Chondrocyte (in vitro differentiated cells): ENCODE measurements around the gene IGF2BP3. TPM values are rescaled to one million over a fixed set of nuclear protein-coding genes. Genes with fewer than 3 reads are reported as not detected.
A peak's percentile ranks its signal among the peaks of the same experiment; 100 is the strongest.
"Not testable (repeated sequence)": the region's sequence is repeated elsewhere in the genome, so short reads cannot be mapped to it uniquely, and the experiment has no call there.

Experiments
- DNase-seq: peaks from one replicate; pipeline ENCODE4 v3.0.0; 2021; ENCODE audit warnings: mixed read lengths, low spot score
- H3K27ac Mint-ChIP-seq: one replicate; pipeline ENCODE4 v1.8.0; 2021; ENCODE audit warnings: mild to moderate bottlenecking, moderate library complexity, mixed read lengths; ENCODE audit not compliant: unreplicated experiment
- H3K27me3 Mint-ChIP-seq: 2 replicates; pipeline ENCODE4 v1.8.0; 2021; ENCODE audit warnings: low read depth, mixed read lengths
- H3K36me3 Mint-ChIP-seq: 2 replicates; pipeline ENCODE4 v1.8.0; 2021; ENCODE audit warnings: low read depth, mixed read lengths
- H3K4me1 Mint-ChIP-seq: 2 replicates; pipeline ENCODE4 v1.8.0; 2021; ENCODE audit warnings: low read depth, mild to moderate bottlenecking, mixed read lengths
- H3K4me3 Mint-ChIP-seq: one replicate; pipeline ENCODE4 v1.8.0; 2021; ENCODE audit warnings: mild to moderate bottlenecking, moderate library complexity, mixed read lengths; ENCODE audit not compliant: unreplicated experiment
- H3K9me3 Mint-ChIP-seq: 2 replicates; pipeline ENCODE4 v1.8.0; 2021; ENCODE audit warnings: low read depth, mixed read lengths
- CTCF ChIP-seq: fragments of 200-600 bp; sonication (generic); IDR thresholded peaks from 2 replicates; pipeline ENCODE4 v1.5.0; 2021; ENCODE audit warnings: antibody characterized with exemption, mild to moderate bottlenecking, moderate library complexity
- total RNA-seq: library from RNA; stranded (reverse); gene quantifications from 3 replicates; pipeline ENCODE4 v1.2.1, GENCODE V29; 2021

The IGF2BP3 gene
- total RNA-seq, 1 donor from 2014 or later, result 53.0 TPM

DNA sequence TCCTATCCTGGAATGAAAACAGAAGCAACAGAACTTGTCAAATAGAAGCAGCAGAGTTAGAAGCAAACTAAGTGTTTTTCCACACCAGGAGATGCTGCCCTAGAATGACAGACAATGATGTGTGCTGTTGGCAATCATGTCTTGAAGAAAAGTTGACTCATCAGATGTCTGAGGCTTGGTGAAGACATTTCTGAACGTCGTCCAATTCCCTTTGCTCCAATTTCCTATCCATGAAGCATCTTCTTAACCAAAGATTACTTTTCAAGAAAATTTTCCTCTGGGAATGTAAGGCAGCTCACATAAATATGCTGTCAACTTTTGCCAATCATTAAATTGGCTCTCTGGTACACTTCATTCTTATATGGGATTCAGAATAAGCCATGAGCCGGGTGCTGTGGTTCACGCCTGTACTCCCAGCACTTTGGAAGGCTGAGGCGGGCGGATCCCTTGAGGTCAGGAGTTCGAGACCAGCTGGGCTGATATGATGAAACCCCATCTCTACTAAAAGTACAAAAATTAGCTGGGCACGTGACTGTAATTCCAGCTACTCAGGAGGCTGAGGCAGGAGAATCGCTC, 136.5 kb downstream of the IGF2BP3 start:
- TF ChIP-seq CTCF, result no peak
- Mint-ChIP-seq H3K36me3 (peaks cover 22% of the 10 kb centered on the region), H3K4me3 (no peak overlapping the region), H3K27ac (peak overlapping the region; percentile 91), H3K27me3 (no peaks in the 10 kb centered on the region), H3K9me3 (peaks cover 6% of the 10 kb centered on the region), H3K4me1 (peaks cover 66% of the 10 kb centered on the region)
- no peak for DNase-seq

DNA sequence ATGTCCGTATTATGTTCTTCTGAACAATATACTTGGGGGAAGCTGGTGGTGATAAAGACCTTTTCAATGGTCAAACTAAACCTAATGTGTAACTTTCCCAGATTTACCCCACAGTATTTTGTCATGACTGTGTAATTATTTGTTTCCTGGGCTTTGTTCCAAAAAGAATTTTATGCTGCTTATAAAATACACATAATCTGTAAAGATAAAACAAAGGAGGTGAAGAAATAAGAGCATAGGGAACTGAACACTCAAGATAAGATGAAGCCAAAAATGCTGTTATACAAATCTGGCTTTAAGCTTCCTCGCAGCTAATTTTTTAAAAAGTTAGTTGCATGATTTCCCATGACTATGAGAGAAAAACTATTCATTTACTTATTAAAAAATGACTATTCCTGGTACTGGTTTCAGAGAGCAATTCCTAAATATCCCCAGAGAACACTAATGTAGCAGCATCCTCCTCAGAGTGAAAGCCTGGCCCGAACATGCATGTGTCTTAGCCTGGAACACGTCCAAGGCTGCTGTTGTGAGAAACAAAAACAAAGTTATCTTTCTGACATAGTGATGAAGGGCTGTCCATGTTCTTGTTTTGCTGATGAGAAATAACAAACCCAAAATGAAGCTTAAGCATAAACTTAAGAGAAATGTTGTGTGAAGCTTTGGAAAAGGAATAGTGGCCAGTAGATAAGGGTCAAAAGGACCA, 137.2 kb downstream of the IGF2BP3 start:
- peaks cover 6% of the 10 kb centered on the region for H3K9me3 Mint-ChIP-seq

DNA sequence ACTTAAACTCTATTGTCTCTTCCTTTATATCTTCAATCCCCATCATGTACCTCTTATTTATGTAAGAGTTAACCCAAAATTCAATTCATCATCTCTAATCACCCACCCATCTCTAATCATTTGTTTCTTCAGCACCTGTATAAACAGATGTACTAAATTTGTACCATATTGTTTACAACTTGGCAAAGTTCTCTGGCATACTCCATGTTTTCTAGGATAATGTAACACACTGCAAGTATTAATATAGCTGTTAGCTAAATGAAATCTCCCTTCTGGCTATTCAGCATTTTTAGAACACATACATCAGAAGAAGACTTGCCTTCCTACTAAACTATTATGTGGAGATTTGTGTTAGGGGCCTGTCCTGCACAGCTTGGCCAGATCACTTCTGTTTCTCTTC, 138.1 kb downstream of the IGF2BP3 start:
- Mint-ChIP-seq H3K27ac (peak overlapping the region; percentile 91), H3K4me1 (peaks cover 59% of the 10 kb centered on the region), H3K27me3 (no peaks in the 10 kb centered on the region), H3K4me3 (no peak overlapping the region), H3K9me3 (peaks cover under 1% of the 10 kb centered on the region), H3K36me3 (peaks cover 15% of the 10 kb centered on the region)
- DNase-seq, result no peak
- no peak for TF ChIP-seq CTCF

More for the DNA sequence above, 137.2 kb downstream of the IGF2BP3 start:
- Mint-ChIP-seq H3K4me1 (peaks cover 64% of the 10 kb centered on the region), H3K4me3 (no peak overlapping the region), H3K27me3 (no peaks in the 10 kb centered on the region), H3K36me3 (peaks cover 23% of the 10 kb centered on the region), H3K27ac (peak overlapping the region; percentile 91)
- no peak for TF ChIP-seq CTCF
- no peak for DNase-seq

DNA sequence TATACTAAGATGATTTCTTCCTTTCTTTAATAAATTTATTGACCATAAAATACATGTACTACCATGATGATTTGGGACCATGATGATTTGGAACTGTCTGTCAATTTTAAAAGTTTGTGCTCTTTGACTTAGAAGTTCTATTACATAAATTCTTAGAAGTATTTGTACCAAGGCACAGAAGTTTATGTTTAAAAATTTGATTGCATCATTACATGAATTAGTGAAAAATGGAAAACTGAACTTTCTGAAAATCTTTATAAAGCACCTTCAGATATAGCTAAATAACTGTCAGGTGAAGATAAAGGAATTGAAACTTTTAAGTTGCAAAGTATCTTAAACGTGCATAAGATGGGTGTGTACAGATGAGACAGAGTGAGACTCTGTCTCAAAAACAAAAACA, 139.2 kb downstream of the IGF2BP3 start:
- Mint-ChIP-seq H3K4me3 (no peak overlapping the region), H3K9me3 (no peaks in the 10 kb centered on the region), H3K4me1 (peaks cover 48% of the 10 kb centered on the region), H3K27ac (peak overlapping the region; percentile 91), H3K36me3 (peaks cover 17% of the 10 kb centered on the region), H3K27me3 (no peaks in the 10 kb centered on the region)
- TF ChIP-seq CTCF, result no peak
- no peak for DNase-seq

GRCh38 chr7:23315366-23315765, 154.9 kb downstream of the IGF2BP3 start:
- Mint-ChIP-seq H3K4me1 (peaks cover 11% of the 10 kb centered on the region), H3K36me3 (peaks cover 27% of the 10 kb centered on the region), H3K27ac (no peak overlapping the region), H3K9me3 (no peaks in the 10 kb centered on the region), H3K4me3 (no peak overlapping the region), H3K27me3 (no peaks in the 10 kb centered on the region)
- no peak for DNase-seq
- no peak for TF ChIP-seq CTCF

DNA sequence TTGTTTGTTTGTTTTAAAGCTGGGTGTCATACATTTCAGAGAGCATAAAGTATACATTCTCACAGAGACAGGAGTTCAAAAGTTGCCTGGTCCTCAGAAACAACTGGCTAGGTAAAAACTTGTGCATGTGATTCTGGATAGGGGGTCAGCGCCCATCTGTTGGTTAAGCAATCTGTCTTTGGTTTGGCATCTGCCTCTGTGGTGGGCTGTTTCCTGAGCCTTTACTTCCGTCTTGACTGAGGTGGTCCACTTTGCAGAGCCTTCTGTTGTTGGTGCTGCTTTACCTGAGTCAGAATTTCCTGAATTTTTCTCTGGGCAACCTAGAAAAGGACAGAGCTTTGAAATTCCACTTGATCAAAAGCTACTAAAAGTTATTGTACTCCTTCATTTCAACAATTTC, 158.2 kb downstream of the IGF2BP3 start:
- DNase-seq, H3K27me3 Mint-ChIP-seq, H3K9me3 Mint-ChIP-seq, H3K4me3 Mint-ChIP-seq, H3K27ac Mint-ChIP-seq: not testable (repeated sequence)
- Mint-ChIP-seq H3K4me1 (peaks cover 11% of the 10 kb centered on the region), H3K36me3 (peaks cover 33% of the 10 kb centered on the region)
